ENCODE measurements around the gene LHFPL2.

The LHFPL2 gene

GRCh38 chr5:78515670-78516069 lies 132.9 kb downstream of the LHFPL2 start:
- H3K27ac ChIP-seq (replicated peaks) = no peak overlapping the region
- TF ChIP-seq POLR2AphosphoS5 (IDR thresholded peaks at IDR 0.05; ENCODE audit: low read depth) (no peak), REST (IDR thresholded peaks at IDR 0.05; ENCODE audit: insufficient replicate concordance, low read depth) (no peak), GABPA (IDR thresholded peaks at IDR 0.05; ENCODE audit: low read depth) (no peak), SPI1 (IDR thresholded peaks at IDR 0.05; ENCODE audit: borderline replicate concordance, low read depth) (no peak), CTCF (IDR thresholded peaks at IDR 0.05; ENCODE audit: insufficient read depth, low read length) (no peak)
- no peak overlapping the region for H3K4me3 ChIP-seq (replicated peaks; ENCODE audit: insufficient read depth, low read length)
- DNase-seq (ENCODE audit: low read depth in 1 of 2, low spot score in 1 of 2) = no peak
- H3K27me3 ChIP-seq (ENCODE audit: insufficient read depth, poor library complexity, severe bottlenecking) = no peaks in the 10 kb centered on the region

GRCh38 chr5:78514427-78515330 lies 133.9 kb downstream of the LHFPL2 start:
- no peak for DNase-seq (ENCODE audit: low read depth in 1 of 2, low spot score in 1 of 2)
- TF ChIP-seq REST (IDR thresholded peaks at IDR 0.05; ENCODE audit: insufficient replicate concordance, low read depth) (no peak), POLR2AphosphoS5 (IDR thresholded peaks at IDR 0.05; ENCODE audit: low read depth) (no peak), GABPA (IDR thresholded peaks at IDR 0.05; ENCODE audit: low read depth) (no peak), SPI1 (IDR thresholded peaks at IDR 0.05; ENCODE audit: borderline replicate concordance, low read depth) (no peak), CTCF (IDR thresholded peaks at IDR 0.05; ENCODE audit: insufficient read depth, low read length) (no peak)
- Histone ChIP-seq H3K27ac (replicated peaks) (no peak overlapping the region), H3K4me3 (replicated peaks; ENCODE audit: insufficient read depth, low read length) (no peak overlapping the region), H3K27me3 (ENCODE audit: insufficient read depth, poor library complexity, severe bottlenecking) (no peaks in the 10 kb centered on the region)

- no peak for TF ChIP-seq CTCF (IDR thresholded peaks at IDR 0.05; ENCODE audit: insufficient read depth, low read length)
- TF ChIP-seq GABPA (IDR thresholded peaks at IDR 0.05; ENCODE audit: low read depth) = no peak
- TF ChIP-seq REST (IDR thresholded peaks at IDR 0.05; ENCODE audit: insufficient replicate concordance, low read depth) = no peak
- no peak for TF ChIP-seq POLR2AphosphoS5 (IDR thresholded peaks at IDR 0.05; ENCODE audit: low read depth)
- no peak for TF ChIP-seq SPI1 (IDR thresholded peaks at IDR 0.05; ENCODE audit: borderline replicate concordance, low read depth)
- no peak for DNase-seq (ENCODE audit: low read depth in 1 of 2, low spot score in 1 of 2)
- Histone ChIP-seq H3K27me3 (ENCODE audit: insufficient read depth, poor library complexity, severe bottlenecking) (no peaks in the 10 kb centered on the region), H3K27ac (replicated peaks) (no peak overlapping the region), H3K4me3 (replicated peaks; ENCODE audit: insufficient read depth, low read length) (no peak overlapping the region)
Observed at GRCh38 chr5:78513441-78513840, 135.1 kb downstream of the LHFPL2 start.
